ENCODE measurements around the gene TOX3.

DNA sequence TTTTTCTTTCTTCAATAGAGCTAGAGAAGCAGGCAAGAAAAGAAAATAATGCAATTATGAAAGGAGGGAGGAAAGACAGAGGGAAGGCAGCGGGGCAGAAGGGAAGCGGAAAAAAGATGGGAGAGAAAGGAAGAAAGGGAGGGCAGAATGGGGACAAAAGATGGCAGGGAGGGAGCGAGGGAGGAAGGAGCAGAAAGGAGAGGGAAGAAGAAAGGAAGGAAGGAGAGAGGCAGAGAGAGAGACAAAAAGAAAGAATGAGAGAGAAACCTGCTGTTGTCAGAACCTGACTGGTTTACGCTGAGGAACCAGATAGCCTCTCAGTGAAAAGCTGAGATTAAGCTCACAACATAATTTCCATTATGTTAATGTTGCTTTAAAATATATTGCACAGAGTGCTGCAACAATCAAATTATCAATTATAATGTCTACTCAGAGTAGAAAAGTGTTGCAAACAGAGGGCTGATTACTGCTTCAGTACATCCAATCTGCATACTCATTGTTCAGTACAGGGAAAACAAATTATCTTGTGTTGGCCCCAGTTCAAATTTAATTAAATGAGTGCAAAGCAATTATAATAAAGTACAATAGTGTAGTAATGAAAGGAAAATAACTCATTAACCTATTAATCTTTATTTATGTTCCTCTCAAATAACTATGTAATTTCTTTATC is 32.0 kb upstream of the TOX3 start:
- TF ChIP-seq, protein P1, sequence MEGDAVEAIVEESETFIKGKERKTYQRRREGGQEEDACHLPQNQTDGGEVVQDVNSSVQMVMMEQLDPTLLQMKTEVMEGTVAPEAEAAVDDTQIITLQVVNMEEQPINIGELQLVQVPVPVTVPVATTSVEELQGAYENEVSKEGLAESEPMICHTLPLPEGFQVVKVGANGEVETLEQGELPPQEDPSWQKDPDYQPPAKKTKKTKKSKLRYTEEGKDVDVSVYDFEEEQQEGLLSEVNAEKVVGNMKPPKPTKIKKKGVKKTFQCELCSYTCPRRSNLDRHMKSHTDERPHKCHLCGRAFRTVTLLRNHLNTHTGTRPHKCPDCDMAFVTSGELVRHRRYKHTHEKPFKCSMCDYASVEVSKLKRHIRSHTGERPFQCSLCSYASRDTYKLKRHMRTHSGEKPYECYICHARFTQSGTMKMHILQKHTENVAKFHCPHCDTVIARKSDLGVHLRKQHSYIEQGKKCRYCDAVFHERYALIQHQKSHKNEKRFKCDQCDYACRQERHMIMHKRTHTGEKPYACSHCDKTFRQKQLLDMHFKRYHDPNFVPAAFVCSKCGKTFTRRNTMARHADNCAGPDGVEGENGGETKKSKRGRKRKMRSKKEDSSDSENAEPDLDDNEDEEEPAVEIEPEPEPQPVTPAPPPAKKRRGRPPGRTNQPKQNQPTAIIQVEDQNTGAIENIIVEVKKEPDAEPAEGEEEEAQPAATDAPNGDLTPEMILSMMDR (conservative IDR thresholded peaks at IDR 0.05; ENCODE audit: low read depth, low read length) = no peak
- no peak for TF ChIP-seq EZH2 (IDR thresholded peaks at IDR 0.05; ENCODE audit: borderline replicate concordance, low read depth, low read length, poor library complexity, severe bottlenecking)
